ENCODE measurements around the gene PTH. TPM values are rescaled to one million over a fixed set of nuclear protein-coding genes. Genes with fewer than 3 reads are reported as not detected.

PTH gene
- polyA plus RNA-seq, 3 donors = not detected

DNA sequence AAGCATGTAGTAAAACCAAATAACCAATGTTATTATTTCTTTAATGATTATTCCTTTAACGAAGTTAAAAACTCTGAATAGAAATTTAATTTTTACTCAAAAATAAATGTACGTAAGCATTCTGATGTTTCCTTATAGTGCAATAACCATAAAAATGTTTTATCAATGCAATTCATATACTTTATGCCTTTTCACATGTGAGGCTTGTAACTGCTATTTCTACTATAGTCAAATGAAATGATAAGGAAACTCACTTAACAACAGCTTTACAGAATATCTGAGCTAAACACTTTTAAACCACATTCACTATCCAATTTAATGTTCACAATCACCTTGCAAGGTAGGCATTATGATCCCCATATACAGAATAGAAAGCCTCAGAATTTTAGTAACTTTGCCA, 50.2 kb downstream of the PTH start:
- Histone ChIP-seq H3K36me3 (replicated peaks in 1 of 2; ENCODE audit: control insufficient read depth in 1 of 2, insufficient read depth in 2 of 2, low read length in 2 of 2) (no peaks in the 10 kb centered on the region), H3K4me1 (ENCODE audit: control insufficient read depth in 1 of 2, insufficient read depth in 2 of 2, low read length in 2 of 2) (peaks cover 9 to 15% of the 10 kb centered on the region in 2 donors), H3K9me3 (replicated peaks in 1 of 2; ENCODE audit: control insufficient read depth in 1 of 2, insufficient read depth in 1 of 2, low read length in 2 of 2) (no peaks in the 10 kb centered on the region), H2AFZ (ENCODE audit: insufficient read depth, low read depth, low read length, poor library complexity, severe bottlenecking) (no peak overlapping the region), H3K27ac (ENCODE audit: low read depth in 1 of 2, low read length in 2 of 2) (no peak overlapping the region), H3K27me3 (ENCODE audit: control insufficient read depth in 2 of 2, insufficient read depth in 2 of 2, low read length in 2 of 2) (no peaks in the 10 kb centered on the region), H4K20me1 (ENCODE audit: insufficient read depth, low read length) (peaks cover 60% of the 10 kb centered on the region), H3K9ac (ENCODE audit: insufficient read depth, low read length, poor library complexity, severe bottlenecking) (no peak overlapping the region), H3K79me2 (ENCODE audit: insufficient read depth, low read length) (peaks cover 62% of the 10 kb centered on the region), H3K4me2 (replicated peaks; ENCODE audit: extremely low read depth, low read length, poor library complexity, severe bottlenecking) (no peak overlapping the region), H3K4me3 (replicated peaks in 1 of 3; ENCODE audit: low read depth in 2 of 3, low read length in 3 of 3) (no peak overlapping the region)
- Mint-ChIP-seq H3K4me3 (no peak overlapping the region), H3K27me3 (ENCODE audit: low read depth in 3 of 3) (no peaks in the 10 kb centered on the region), H3K4me1 (peaks cover 15% of the 10 kb centered on the region), H3K27ac (no peak overlapping the region), H3K9me3 (peaks cover 0 to 2% (median 0%) of the 10 kb centered on the region in 7 donors), H3K36me3 (peaks cover 3 to 8% of the 10 kb centered on the region in 2 donors)
- intact Hi-C loops (cut with micrococcal nuclease) = no loop called here
- no peak for DNase-seq
- TF ChIP-seq, protein P1, sequence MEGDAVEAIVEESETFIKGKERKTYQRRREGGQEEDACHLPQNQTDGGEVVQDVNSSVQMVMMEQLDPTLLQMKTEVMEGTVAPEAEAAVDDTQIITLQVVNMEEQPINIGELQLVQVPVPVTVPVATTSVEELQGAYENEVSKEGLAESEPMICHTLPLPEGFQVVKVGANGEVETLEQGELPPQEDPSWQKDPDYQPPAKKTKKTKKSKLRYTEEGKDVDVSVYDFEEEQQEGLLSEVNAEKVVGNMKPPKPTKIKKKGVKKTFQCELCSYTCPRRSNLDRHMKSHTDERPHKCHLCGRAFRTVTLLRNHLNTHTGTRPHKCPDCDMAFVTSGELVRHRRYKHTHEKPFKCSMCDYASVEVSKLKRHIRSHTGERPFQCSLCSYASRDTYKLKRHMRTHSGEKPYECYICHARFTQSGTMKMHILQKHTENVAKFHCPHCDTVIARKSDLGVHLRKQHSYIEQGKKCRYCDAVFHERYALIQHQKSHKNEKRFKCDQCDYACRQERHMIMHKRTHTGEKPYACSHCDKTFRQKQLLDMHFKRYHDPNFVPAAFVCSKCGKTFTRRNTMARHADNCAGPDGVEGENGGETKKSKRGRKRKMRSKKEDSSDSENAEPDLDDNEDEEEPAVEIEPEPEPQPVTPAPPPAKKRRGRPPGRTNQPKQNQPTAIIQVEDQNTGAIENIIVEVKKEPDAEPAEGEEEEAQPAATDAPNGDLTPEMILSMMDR (IDR thresholded peaks at IDR 0.05) = no peak
- no CpG with 5 or more reads among the region's 2 CpGs for WGBS (ENCODE audit: insufficient coverage)

Other genes with a start within 250 kb of the PTH start
- 10 to 100 TPM; 10.2 to 43.4 (median 11.5) TPM for gene BMAL1, start 218.2 kb downstream of the PTH start, polyA plus RNA-seq
- 10 to 100 TPM in 2 of 3 donors, 1 to 10 TPM in 1; 9.6 to 19.8 (median 13.8) TPM for gene BTBD10, start 32.8 kb downstream of the PTH start, polyA plus RNA-seq
- 10 to 100 TPM; 47.2 to 77.0 (median 52.6) TPM for gene FAR1, start 172.7 kb upstream of the PTH start, polyA plus RNA-seq